Fibroblast of lung (primary cell): ENCODE data around the gene CLDN7.

ENCODE experiments used
- EZH2 ChIP-seq: IDR thresholded peaks from 2 replicates; pipeline ENCODE4 v1.5.1; 2012; ENCODE audit warnings: low read length, control low read depth, mild to moderate bottlenecking; ENCODE audit errors: missing control alignments
- TF ChIP-seq, protein P1 (sequence below), 2 donors: IDR thresholded peaks in 1 of 2; conservative IDR thresholded peaks in 1 of 2; 1 replicate in 1 of 2; 2 replicates in 1 of 2; pipeline ENCODE4 v1.5.1; 2011 to 2012; ENCODE audit warnings: low read length in 2 of 2, control low read depth in 1 of 2, inconsistent platforms in 1 of 2, low read depth in 1 of 2, mild to moderate bottlenecking in 1 of 2

DNA sequence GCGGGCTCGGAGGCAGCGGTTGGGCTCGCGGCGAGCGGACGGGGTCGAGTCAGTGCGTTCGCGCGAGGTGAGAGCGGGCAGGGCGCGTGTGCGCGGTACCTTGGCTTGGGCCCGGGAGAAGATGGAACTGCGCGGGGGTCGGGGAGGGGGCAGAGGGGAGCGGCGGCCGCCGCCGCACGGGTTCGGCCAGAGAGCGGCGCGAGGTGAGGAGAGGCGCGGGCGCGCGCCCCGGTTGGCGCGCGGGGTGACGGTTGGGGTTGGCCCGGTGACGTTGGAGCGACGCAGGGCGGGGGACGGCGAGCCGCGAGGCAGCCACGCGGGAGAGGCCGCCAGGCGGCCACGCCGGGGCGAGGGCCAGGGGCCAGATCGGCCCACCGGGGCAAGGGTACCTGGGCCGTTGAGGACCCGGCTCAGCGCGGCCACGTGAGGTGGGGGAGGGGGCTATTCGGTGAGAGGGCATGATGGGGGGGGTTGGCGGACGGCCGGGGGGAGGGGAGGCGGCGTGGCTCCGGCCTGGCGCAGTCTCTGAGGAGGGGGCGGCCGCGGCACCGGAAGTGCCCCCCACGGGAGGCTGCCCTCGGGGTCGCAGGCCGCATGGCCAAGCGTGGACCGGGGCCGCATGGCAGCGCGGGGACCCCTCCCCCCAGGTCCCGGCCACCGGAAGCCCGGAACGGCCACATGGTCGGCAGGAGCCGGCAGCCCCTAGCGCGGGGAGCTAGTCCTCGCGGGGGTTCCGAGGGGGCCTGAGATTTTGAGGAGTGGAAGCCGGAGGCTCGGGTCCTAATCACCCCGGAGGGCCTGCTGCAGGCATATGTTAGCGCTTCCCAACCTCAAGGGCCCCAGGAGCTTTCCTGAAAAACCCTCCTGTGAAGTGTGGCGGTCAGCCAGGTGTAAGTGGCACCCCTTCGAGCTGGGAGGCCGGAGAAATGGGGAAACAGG lies 45.7 kb upstream of the CLDN7 start:
- TF ChIP-seq, protein P1, sequence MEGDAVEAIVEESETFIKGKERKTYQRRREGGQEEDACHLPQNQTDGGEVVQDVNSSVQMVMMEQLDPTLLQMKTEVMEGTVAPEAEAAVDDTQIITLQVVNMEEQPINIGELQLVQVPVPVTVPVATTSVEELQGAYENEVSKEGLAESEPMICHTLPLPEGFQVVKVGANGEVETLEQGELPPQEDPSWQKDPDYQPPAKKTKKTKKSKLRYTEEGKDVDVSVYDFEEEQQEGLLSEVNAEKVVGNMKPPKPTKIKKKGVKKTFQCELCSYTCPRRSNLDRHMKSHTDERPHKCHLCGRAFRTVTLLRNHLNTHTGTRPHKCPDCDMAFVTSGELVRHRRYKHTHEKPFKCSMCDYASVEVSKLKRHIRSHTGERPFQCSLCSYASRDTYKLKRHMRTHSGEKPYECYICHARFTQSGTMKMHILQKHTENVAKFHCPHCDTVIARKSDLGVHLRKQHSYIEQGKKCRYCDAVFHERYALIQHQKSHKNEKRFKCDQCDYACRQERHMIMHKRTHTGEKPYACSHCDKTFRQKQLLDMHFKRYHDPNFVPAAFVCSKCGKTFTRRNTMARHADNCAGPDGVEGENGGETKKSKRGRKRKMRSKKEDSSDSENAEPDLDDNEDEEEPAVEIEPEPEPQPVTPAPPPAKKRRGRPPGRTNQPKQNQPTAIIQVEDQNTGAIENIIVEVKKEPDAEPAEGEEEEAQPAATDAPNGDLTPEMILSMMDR (conservative IDR thresholded peaks at IDR 0.05 in 1 of 2, IDR thresholded peaks at IDR 0.05 in 1 of 2; ENCODE audit: low read depth in 1 of 2, low read length in 2 of 2), result no peak
- TF ChIP-seq EZH2, result no peak
